WTC11 (cell line): ENCODE data around the gene CBFA2T2. TPM values are rescaled to one million over a fixed set of nuclear protein-coding genes. Genes with fewer than 3 reads are reported as not detected.

Experiments used
- ATAC-seq: fragments of 200-7000 bp; cut with Tn5 transposase; 2 replicates; pipeline ENCODE4 v1.10.0; 2021; ENCODE audit warnings: mild to moderate bottlenecking, moderate library complexity
- CTCF ChIA-PET: fragments of 300-600 bp; sonication (Branson Sonifier 250); formaldehyde crosslinking; loops from one replicate; lab custom pipeline; 2021; ENCODE audit warnings: antibody characterized with exemption; lab: Charles Lee
- POLR2A ChIA-PET: fragments of 350-600 bp; sonication (Branson Sonifier 250); formaldehyde crosslinking; loops from one replicate; lab custom pipeline; 2021; ENCODE audit warnings: antibody characterized with exemption; lab: Charles Lee
- DNase-seq: peaks from one replicate; pipeline ENCODE4 v3.0.0; 2021; ENCODE audit warnings: low spot score
- H3K27ac Mint-ChIP-seq: 2 replicates; pipeline ENCODE4 v1.8.0; 2021; ENCODE audit warnings: mixed read lengths
- H3K27me3 Mint-ChIP-seq: 2 replicates; pipeline ENCODE4 v1.8.0; 2021; ENCODE audit warnings: low read depth, mild to moderate bottlenecking, moderate library complexity, mixed read lengths
- H3K36me3 Mint-ChIP-seq: 2 replicates; pipeline ENCODE4 v1.8.0; 2021; ENCODE audit warnings: mixed read lengths
- H3K4me1 Mint-ChIP-seq: 2 replicates; pipeline ENCODE4 v1.8.0; 2022; ENCODE audit warnings: mixed read lengths
- H3K4me3 Mint-ChIP-seq: 2 replicates; pipeline ENCODE4 v1.8.0; 2021; ENCODE audit warnings: mild to moderate bottlenecking, moderate library complexity, mixed read lengths
- H3K9me3 Mint-ChIP-seq: 2 replicates; pipeline ENCODE4 v1.8.0; 2021; ENCODE audit warnings: mixed read lengths
- ELF4 ChIP-seq: sonication (generic); formaldehyde crosslinking; IDR thresholded peaks from 2 replicates; pipeline ENCODE4 v1.8.1; 2022; ENCODE audit warnings: low read depth, mild to moderate bottlenecking, moderate library complexity, missing genetic modification reagents
- FOXJ3 ChIP-seq: sonication (generic); formaldehyde crosslinking; IDR thresholded peaks from 2 replicates; pipeline ENCODE4 v1.9.0; 2021; ENCODE audit warnings: missing genetic modification reagents, mild to moderate bottlenecking, borderline replicate concordance
- IRF2 ChIP-seq: sonication (generic); formaldehyde crosslinking; IDR thresholded peaks from 2 replicates; pipeline ENCODE4 v1.8.0; 2022; ENCODE audit warnings: low read depth, missing genetic modification reagents, borderline replicate concordance
- RORB ChIP-seq: fragments of 250-450 bp; sonication (Bioruptor Pico); IDR thresholded peaks from 2 replicates; pipeline ENCODE4 v1.9.0; 2021; ENCODE audit warnings: mild to moderate bottlenecking
- SMAD3 ChIP-seq: sonication (generic); formaldehyde crosslinking; IDR thresholded peaks from 2 replicates; pipeline ENCODE4 v1.8.0; 2022; ENCODE audit warnings: missing genetic modification reagents, mild to moderate bottlenecking, borderline replicate concordance
- SOX15 ChIP-seq: fragments of 250-450 bp; sonication (Bioruptor Pico); IDR thresholded peaks from 2 replicates; pipeline ENCODE4 v1.9.0; 2021; ENCODE audit warnings: mild to moderate bottlenecking
- total RNA-seq: library from RNA; stranded (reverse); gene quantifications from 3 replicates; pipeline ENCODE4 v1.2.3, GENCODE V29; 2021
- TF ChIP-seq, protein P1 (sequence below): sonication (generic); formaldehyde crosslinking; IDR thresholded peaks from 2 replicates; pipeline ENCODE4 v1.8.1; 2023; ENCODE audit warnings: mild to moderate bottlenecking, missing genetic modification reagents, moderate library complexity
- TF ChIP-seq, protein P2 (sequence below): sonication (generic); formaldehyde crosslinking; conservative IDR thresholded peaks from 2 replicates; pipeline ENCODE4 v1.8.1; 2022; ENCODE audit warnings: mild to moderate bottlenecking, missing genetic modification reagents
- TF ChIP-seq, protein P3 (sequence below): sonication (generic); formaldehyde crosslinking; IDR thresholded peaks from 2 replicates; pipeline ENCODE4 v1.8.1; 2022; ENCODE audit warnings: mild to moderate bottlenecking, moderate library complexity, missing genetic modification reagents
- TF ChIP-seq, protein P4 (sequence below): sonication (generic); formaldehyde crosslinking; IDR thresholded peaks from 2 replicates; pipeline ENCODE4 v1.8.1; 2023; ENCODE audit warnings: mild to moderate bottlenecking, missing genetic modification reagents
- TF ChIP-seq, protein P5 (sequence below): fragments of 250-450 bp; sonication (Bioruptor Pico); IDR thresholded peaks from 2 replicates; pipeline ENCODE4 v1.9.0; 2021; ENCODE audit warnings: mild to moderate bottlenecking
- TF ChIP-seq, protein P6 (sequence below): fragments of 250-450 bp; sonication (Bioruptor Pico); IDR thresholded peaks from 2 replicates; pipeline ENCODE4 v1.9.0; 2021; ENCODE audit warnings: moderate library complexity, mild to moderate bottlenecking, inconsistent platforms, borderline replicate concordance
- TF ChIP-seq, protein P7 (sequence below): sonication (generic); formaldehyde crosslinking; IDR thresholded peaks from 2 replicates; pipeline ENCODE4 v1.8.0; 2023; ENCODE audit warnings: missing genetic modification reagents
- TF ChIP-seq, protein P8 (sequence below): sonication (generic); formaldehyde crosslinking; IDR thresholded peaks from 2 replicates; pipeline ENCODE4 v1.8.0; 2023; ENCODE audit warnings: missing genetic modification reagents, mild to moderate bottlenecking, borderline replicate concordance
- TF ChIP-seq, protein P9 (sequence below): sonication (generic); formaldehyde crosslinking; IDR thresholded peaks from 2 replicates; pipeline ENCODE4 v1.8.1; 2022; ENCODE audit warnings: low read depth, missing genetic modification reagents, borderline replicate concordance
- TF ChIP-seq, protein P10 (sequence below): sonication (generic); formaldehyde crosslinking; IDR thresholded peaks from 2 replicates; pipeline ENCODE4 v1.8.0; 2022; ENCODE audit warnings: mild to moderate bottlenecking, missing genetic modification reagents

The CBFA2T2 gene
- total RNA-seq, 1 experiment from 2014 or later, result 22.1 TPM

DNA sequence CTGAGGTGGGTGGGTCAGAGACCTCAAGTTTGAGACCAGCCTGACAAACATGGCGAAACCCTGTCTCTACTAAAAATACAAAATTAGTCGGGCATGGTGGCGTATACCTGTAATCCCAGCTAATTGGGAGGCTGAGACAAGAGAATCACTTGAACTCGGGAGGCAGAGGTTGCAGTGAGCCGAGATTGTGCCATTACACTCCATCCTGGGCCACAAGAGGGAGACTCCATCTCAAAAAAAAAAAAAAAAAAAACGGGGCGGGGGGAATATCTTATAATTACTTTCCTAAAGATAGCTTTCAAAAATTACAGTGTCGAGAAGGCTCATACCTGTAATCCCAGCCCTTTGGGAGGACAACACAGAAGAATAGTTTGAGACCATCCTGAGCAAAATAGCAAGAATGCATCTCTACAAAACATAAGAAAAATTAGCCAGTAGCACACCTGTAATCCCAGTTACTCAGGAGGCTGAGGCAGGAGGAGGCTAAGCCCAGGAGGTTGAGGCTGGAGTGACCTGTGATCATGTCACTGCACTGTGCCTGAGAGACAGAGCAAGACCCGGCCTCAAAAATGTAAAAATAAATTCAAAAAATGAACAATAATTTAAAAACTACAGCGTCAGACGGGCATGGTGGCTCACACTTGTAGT, 25.8 kb downstream of the CBFA2T2 start:
- no peaks in the 10 kb centered on the region for H3K36me3 Mint-ChIP-seq
- no peak for DNase-seq
- ChIA-PET POLR2A (interaction anchor here (1.2 kb wide), 1 partner anchor 40 kb away, joined by 3 read pairs; no protein-coding TSS in a partner anchor), CTCF (interaction anchor here (0.6 to 2.0 kb wide), 17 partner anchors 14 to 1738 kb away, joined by 3 to 9 read pairs (median 3); partner anchors contain the start of genes ACTL10, CDK5RAP1 and SNTA1)
- H3K4me1 Mint-ChIP-seq, result peaks cover 11% of the 10 kb centered on the region
- ATAC-seq, result no peak
- TF ChIP-seq SOX15 (no peak), SMAD3 (CRISPR knock-in tag) (no peak), IRF2 (CRISPR knock-in tag) (no peak)
- TF ChIP-seq, protein P1, sequence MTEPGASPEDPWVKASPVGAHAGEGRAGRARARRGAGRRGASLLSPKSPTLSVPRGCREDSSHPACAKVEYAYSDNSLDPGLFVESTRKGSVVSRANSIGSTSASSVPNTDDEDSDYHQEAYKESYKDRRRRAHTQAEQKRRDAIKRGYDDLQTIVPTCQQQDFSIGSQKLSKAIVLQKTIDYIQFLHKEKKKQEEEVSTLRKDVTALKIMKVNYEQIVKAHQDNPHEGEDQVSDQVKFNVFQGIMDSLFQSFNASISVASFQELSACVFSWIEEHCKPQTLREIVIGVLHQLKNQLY (CRISPR knock-in tag), result no peak
- TF ChIP-seq, protein P2, sequence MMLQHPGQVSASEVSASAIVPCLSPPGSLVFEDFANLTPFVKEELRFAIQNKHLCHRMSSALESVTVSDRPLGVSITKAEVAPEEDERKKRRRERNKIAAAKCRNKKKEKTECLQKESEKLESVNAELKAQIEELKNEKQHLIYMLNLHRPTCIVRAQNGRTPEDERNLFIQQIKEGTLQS (CRISPR knock-in tag), result no peak
- H3K4me3 Mint-ChIP-seq, result no peak overlapping the region
- H3K27ac Mint-ChIP-seq, result no peak overlapping the region
- no peaks in the 10 kb centered on the region for H3K9me3 Mint-ChIP-seq
- no peaks in the 10 kb centered on the region for H3K27me3 Mint-ChIP-seq

DNA sequence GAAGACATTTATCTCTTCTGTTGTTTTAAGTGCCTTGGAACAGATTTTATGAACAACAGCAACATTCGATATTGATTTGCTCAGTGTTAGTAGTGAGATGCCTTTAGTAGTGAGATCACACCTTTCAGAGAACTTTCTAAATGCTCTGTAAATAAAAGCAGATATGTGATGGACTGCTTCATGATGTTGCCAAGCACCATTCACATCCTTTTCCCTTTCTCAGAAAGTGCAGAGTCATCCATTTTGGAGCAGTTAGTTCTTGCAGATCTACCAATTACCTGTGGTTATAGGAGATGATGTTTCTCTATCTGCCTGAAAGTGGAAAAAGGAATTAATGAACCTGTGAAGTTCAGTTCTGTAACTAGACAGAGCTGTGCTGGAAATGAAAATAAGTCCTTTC, 27.0 kb downstream of the CBFA2T2 start:
- no peaks in the 10 kb centered on the region for H3K36me3 Mint-ChIP-seq
- CTCF ChIA-PET, result interaction anchor here (0.7 to 1.2 kb wide), 4 partner anchors 56 to 151 kb away, joined by 3 to 5 read pairs (median 4); no protein-coding TSS in a partner anchor
- no peak for DNase-seq
- peaks cover 9% of the 10 kb centered on the region for H3K4me1 Mint-ChIP-seq
- no peaks in the 10 kb centered on the region for H3K9me3 Mint-ChIP-seq
- TF ChIP-seq, protein P3, sequence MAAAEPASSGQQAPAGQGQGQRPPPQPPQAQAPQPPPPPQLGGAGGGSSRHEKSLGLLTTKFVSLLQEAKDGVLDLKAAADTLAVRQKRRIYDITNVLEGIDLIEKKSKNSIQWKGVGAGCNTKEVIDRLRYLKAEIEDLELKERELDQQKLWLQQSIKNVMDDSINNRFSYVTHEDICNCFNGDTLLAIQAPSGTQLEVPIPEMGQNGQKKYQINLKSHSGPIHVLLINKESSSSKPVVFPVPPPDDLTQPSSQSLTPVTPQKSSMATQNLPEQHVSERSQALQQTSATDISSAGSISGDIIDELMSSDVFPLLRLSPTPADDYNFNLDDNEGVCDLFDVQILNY (CRISPR knock-in tag), result no peak
- TF ChIP-seq, protein P4, sequence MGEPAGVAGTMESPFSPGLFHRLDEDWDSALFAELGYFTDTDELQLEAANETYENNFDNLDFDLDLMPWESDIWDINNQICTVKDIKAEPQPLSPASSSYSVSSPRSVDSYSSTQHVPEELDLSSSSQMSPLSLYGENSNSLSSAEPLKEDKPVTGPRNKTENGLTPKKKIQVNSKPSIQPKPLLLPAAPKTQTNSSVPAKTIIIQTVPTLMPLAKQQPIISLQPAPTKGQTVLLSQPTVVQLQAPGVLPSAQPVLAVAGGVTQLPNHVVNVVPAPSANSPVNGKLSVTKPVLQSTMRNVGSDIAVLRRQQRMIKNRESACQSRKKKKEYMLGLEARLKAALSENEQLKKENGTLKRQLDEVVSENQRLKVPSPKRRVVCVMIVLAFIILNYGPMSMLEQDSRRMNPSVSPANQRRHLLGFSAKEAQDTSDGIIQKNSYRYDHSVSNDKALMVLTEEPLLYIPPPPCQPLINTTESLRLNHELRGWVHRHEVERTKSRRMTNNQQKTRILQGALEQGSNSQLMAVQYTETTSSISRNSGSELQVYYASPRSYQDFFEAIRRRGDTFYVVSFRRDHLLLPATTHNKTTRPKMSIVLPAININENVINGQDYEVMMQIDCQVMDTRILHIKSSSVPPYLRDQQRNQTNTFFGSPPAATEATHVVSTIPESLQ (CRISPR knock-in tag), result no peak
- TF ChIP-seq, protein P5, sequence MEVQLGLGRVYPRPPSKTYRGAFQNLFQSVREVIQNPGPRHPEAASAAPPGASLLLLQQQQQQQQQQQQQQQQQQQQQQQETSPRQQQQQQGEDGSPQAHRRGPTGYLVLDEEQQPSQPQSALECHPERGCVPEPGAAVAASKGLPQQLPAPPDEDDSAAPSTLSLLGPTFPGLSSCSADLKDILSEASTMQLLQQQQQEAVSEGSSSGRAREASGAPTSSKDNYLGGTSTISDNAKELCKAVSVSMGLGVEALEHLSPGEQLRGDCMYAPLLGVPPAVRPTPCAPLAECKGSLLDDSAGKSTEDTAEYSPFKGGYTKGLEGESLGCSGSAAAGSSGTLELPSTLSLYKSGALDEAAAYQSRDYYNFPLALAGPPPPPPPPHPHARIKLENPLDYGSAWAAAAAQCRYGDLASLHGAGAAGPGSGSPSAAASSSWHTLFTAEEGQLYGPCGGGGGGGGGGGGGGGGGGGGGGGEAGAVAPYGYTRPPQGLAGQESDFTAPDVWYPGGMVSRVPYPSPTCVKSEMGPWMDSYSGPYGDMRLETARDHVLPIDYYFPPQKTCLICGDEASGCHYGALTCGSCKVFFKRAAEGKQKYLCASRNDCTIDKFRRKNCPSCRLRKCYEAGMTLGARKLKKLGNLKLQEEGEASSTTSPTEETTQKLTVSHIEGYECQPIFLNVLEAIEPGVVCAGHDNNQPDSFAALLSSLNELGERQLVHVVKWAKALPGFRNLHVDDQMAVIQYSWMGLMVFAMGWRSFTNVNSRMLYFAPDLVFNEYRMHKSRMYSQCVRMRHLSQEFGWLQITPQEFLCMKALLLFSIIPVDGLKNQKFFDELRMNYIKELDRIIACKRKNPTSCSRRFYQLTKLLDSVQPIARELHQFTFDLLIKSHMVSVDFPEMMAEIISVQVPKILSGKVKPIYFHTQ (CRISPR knock-in tag), result no peak
- TF ChIP-seq, protein P6, sequence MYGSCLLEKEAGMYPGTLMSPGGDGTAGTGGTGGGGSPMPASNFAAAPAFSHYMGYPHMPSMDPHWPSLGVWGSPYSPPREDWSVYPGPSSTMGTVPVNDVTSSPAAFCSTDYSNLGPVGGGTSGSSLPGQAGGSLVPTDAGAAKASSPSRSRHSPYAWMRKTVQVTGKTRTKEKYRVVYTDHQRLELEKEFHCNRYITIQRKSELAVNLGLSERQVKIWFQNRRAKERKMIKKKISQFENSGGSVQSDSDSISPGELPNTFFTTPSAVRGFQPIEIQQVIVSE, result no peak
- TF ChIP-seq, protein P7, sequence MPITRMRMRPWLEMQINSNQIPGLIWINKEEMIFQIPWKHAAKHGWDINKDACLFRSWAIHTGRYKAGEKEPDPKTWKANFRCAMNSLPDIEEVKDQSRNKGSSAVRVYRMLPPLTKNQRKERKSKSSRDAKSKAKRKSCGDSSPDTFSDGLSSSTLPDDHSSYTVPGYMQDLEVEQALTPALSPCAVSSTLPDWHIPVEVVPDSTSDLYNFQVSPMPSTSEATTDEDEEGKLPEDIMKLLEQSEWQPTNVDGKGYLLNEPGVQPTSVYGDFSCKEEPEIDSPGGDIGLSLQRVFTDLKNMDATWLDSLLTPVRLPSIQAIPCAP (CRISPR knock-in tag), result no peak
- TF ChIP-seq RORB (CRISPR knock-in tag) (no peak), ELF4 (CRISPR knock-in tag) (no peak), FOXJ3 (CRISPR knock-in tag) (no peak)
- TF ChIP-seq, protein P8, sequence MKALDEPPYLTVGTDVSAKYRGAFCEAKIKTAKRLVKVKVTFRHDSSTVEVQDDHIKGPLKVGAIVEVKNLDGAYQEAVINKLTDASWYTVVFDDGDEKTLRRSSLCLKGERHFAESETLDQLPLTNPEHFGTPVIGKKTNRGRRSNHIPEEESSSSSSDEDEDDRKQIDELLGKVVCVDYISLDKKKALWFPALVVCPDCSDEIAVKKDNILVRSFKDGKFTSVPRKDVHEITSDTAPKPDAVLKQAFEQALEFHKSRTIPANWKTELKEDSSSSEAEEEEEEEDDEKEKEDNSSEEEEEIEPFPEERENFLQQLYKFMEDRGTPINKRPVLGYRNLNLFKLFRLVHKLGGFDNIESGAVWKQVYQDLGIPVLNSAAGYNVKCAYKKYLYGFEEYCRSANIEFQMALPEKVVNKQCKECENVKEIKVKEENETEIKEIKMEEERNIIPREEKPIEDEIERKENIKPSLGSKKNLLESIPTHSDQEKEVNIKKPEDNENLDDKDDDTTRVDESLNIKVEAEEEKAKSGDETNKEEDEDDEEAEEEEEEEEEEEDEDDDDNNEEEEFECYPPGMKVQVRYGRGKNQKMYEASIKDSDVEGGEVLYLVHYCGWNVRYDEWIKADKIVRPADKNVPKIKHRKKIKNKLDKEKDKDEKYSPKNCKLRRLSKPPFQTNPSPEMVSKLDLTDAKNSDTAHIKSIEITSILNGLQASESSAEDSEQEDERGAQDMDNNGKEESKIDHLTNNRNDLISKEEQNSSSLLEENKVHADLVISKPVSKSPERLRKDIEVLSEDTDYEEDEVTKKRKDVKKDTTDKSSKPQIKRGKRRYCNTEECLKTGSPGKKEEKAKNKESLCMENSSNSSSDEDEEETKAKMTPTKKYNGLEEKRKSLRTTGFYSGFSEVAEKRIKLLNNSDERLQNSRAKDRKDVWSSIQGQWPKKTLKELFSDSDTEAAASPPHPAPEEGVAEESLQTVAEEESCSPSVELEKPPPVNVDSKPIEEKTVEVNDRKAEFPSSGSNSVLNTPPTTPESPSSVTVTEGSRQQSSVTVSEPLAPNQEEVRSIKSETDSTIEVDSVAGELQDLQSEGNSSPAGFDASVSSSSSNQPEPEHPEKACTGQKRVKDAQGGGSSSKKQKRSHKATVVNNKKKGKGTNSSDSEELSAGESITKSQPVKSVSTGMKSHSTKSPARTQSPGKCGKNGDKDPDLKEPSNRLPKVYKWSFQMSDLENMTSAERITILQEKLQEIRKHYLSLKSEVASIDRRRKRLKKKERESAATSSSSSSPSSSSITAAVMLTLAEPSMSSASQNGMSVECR (CRISPR knock-in tag), result no peak
- TF ChIP-seq, protein P9, sequence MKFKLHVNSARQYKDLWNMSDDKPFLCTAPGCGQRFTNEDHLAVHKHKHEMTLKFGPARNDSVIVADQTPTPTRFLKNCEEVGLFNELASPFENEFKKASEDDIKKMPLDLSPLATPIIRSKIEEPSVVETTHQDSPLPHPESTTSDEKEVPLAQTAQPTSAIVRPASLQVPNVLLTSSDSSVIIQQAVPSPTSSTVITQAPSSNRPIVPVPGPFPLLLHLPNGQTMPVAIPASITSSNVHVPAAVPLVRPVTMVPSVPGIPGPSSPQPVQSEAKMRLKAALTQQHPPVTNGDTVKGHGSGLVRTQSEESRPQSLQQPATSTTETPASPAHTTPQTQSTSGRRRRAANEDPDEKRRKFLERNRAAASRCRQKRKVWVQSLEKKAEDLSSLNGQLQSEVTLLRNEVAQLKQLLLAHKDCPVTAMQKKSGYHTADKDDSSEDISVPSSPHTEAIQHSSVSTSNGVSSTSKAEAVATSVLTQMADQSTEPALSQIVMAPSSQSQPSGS (CRISPR knock-in tag), result no peak
- TF ChIP-seq, protein P10, sequence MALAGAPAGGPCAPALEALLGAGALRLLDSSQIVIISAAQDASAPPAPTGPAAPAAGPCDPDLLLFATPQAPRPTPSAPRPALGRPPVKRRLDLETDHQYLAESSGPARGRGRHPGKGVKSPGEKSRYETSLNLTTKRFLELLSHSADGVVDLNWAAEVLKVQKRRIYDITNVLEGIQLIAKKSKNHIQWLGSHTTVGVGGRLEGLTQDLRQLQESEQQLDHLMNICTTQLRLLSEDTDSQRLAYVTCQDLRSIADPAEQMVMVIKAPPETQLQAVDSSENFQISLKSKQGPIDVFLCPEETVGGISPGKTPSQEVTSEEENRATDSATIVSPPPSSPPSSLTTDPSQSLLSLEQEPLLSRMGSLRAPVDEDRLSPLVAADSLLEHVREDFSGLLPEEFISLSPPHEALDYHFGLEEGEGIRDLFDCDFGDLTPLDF (CRISPR knock-in tag), result no peak
- TF ChIP-seq, all 79 proteins: peak for 0
- POLR2A ChIA-PET, result interaction anchor here (0.6 kb wide), 1 partner anchor 940 kb away, joined by 4 read pairs; no protein-coding TSS in a partner anchor
- Mint-ChIP-seq H3K27ac (peak overlapping the region; percentile 61), H3K4me3 (no peak overlapping the region), H3K27me3 (no peaks in the 10 kb centered on the region)
- no peak for ATAC-seq
